Activated T-helper 2 cell treated with anti-CD3 and anti-CD28 coated beads, Interferon-gamma antibody, Interleukin-2, Interleukin-4, amounts not matched to agents 10 μg/mL and 5 μg/mL and 100 μg/mL, durations not matched to agents 14 hours and 24 hours and 36 hours (primary cell): ENCODE measurements around the gene RASSF5. TPM values are rescaled to one million over a fixed set of nuclear protein-coding genes. Genes with fewer than 3 reads are reported as not detected.

Experiments used
- DNase-seq: peaks from one replicate; pipeline ENCODE4 v3.0.0; 2021; ENCODE audit warnings: low spot score
- H3K27ac Mint-ChIP-seq: one replicate; pipeline ENCODE4 v1.8.0; 2021; ENCODE audit warnings: mixed read lengths
- H3K27me3 Mint-ChIP-seq: one replicate; pipeline ENCODE4 v1.8.0; 2021; ENCODE audit warnings: low read depth, mixed read lengths
- H3K36me3 Mint-ChIP-seq: one replicate; pipeline ENCODE4 v1.8.0; 2021; ENCODE audit warnings: low read depth, mixed read lengths
- H3K4me1 Mint-ChIP-seq: one replicate; pipeline ENCODE4 v1.8.0; 2021; ENCODE audit warnings: low read depth, mixed read lengths
- H3K4me3 Mint-ChIP-seq: one replicate; pipeline ENCODE4 v1.8.0; 2021; ENCODE audit warnings: low read depth, mild to moderate bottlenecking, moderate library complexity, mixed read lengths
- H3K9me3 Mint-ChIP-seq: one replicate; pipeline ENCODE4 v1.8.0; 2021; ENCODE audit warnings: mixed read lengths
- intact Hi-C: fragments of 100-400 bp; cut with micrococcal nuclease; formaldehyde crosslinking; loops from one replicate; pipeline ENCODE4 v1.15.1; 2023
- total RNA-seq: library from RNA; stranded (reverse); gene quantifications from 2 replicates; pipeline ENCODE4 v1.2.3, GENCODE V29; 2022

The RASSF5 gene
- total RNA-seq, 1 donor from 2014 or later, result 182 TPM

DNA sequence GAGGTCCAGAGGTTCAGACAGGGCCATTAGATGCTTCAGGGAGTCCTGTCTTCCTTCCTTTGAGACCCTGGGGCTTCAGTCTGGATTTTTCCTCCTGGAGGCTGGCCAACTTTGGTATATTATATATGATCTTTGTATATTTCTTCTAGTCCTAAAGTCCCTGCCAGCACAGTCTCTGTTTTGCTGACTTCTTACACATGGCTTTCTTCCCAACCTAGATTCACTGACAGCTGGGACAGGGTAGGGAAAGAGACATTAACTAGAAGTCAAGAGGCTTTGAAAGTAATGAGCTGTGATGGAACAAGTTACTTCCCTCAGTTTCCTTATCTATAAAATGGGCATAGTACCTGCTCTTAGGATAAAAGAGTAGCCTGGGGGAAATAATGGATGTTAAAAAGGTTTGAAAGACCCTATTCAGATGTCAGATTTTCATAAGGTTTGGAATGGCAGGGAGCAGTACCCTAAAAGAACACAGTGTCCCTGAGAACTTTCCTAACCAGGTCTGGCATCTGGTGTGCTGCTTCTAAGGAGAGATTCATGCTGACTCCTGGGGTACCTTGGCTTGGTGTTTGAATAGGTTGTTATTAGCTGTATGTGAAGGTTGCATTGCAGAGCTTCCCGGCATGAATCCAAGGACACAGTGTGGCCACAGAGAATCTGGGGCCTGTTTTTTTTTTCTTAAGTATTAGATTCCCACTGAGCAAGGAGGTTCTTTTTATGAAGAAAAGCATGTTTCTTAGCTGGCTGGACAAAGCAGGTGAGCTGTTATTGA is 47.6 kb downstream of the RASSF5 start:
- peaks cover 28% of the 10 kb centered on the region for H3K36me3 Mint-ChIP-seq
- intact Hi-C loops, result loop anchor here (5.0 kb wide), 1 partner anchor 127 kb away; the partner anchor contains the start of gene MAPKAPK2
- H3K4me1 Mint-ChIP-seq, result peaks cover 56% of the 10 kb centered on the region
- no peak for DNase-seq
- no peaks in the 10 kb centered on the region for H3K9me3 Mint-ChIP-seq
- peak overlapping the region; percentile 97 for H3K4me3 Mint-ChIP-seq
- H3K27ac Mint-ChIP-seq, result peak overlapping the region; percentile 92
- no peaks in the 10 kb centered on the region for H3K27me3 Mint-ChIP-seq

- intact Hi-C loops, result loop anchor here (5.0 kb wide), 1 partner anchor 127 kb away; the partner anchor contains the start of gene MAPKAPK2
- DNase-seq, result no peak
- Mint-ChIP-seq H3K36me3 (peaks cover 34% of the 10 kb centered on the region), H3K4me1 (peaks cover 59% of the 10 kb centered on the region), H3K27ac (peak overlapping the region; percentile 92), H3K9me3 (no peaks in the 10 kb centered on the region), H3K27me3 (no peaks in the 10 kb centered on the region), H3K4me3 (peak overlapping the region; percentile 97)
These were observed 48.2 kb downstream of the RASSF5 start for GRCh38 chr1:206555473-206555935.

DNA sequence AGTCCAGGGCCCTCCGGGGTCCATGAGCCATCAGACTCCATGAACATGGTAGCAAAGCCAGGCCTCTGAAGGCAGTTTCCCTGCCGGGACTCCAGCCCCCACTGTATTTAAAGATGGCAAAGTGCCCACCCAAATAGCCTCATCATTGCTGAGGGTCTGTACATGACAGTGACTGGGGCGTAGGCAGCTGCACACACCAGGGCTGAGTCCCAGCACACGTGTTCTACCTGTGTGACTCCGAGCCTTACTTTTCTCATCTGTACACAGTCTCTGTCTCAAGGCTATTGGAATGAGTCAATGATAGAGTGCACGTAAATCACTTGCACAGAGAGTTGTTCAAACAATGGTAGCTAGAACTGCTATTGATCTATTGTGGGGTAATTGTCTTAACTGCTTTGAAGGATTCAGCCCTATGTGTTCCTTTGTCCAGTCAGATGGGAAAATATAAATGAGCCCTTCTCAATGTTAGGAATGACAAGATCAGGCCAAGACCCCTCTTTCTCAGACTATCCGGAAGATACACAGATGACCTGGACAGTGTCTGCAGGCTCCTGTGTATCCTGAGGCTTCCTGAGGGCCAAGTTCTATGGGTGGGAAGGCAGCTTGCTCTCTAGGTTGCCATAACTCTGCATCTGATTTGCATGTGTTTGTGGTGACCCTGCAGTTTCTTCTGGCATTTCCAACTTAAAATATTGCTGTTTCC is 48.9 kb downstream of the RASSF5 start:
- intact Hi-C loops, result loop anchor here (1.0 to 5.0 kb wide), 5 partner anchors 8 to 126 kb away; partner anchors contain the start of genes MAPKAPK2 and RASSF5
- peaks cover 64% of the 10 kb centered on the region for H3K4me1 Mint-ChIP-seq
- H3K9me3 Mint-ChIP-seq, result no peaks in the 10 kb centered on the region
- DNase-seq, result no peak
- H3K4me3 Mint-ChIP-seq, result peak overlapping the region; percentile 97
- peak overlapping the region; percentile 92 for H3K27ac Mint-ChIP-seq
- peaks cover 41% of the 10 kb centered on the region for H3K36me3 Mint-ChIP-seq
- H3K27me3 Mint-ChIP-seq, result no peaks in the 10 kb centered on the region

GRCh38 chr1:206556750-206557635 is 49.7 kb downstream of the RASSF5 start:
- Mint-ChIP-seq H3K27ac (peak overlapping the region; percentile 95), H3K4me1 (peaks cover 65% of the 10 kb centered on the region), H3K36me3 (peaks cover 48% of the 10 kb centered on the region), H3K9me3 (no peaks in the 10 kb centered on the region), H3K4me3 (peak overlapping the region; percentile 97), H3K27me3 (no peaks in the 10 kb centered on the region)
- DNase-seq, result peak; percentile 89
- intact Hi-C loops, result loop anchor here (1.0 to 5.0 kb wide), 5 partner anchors 7 to 125 kb away; partner anchors contain the start of genes MAPKAPK2 and RASSF5

DNA sequence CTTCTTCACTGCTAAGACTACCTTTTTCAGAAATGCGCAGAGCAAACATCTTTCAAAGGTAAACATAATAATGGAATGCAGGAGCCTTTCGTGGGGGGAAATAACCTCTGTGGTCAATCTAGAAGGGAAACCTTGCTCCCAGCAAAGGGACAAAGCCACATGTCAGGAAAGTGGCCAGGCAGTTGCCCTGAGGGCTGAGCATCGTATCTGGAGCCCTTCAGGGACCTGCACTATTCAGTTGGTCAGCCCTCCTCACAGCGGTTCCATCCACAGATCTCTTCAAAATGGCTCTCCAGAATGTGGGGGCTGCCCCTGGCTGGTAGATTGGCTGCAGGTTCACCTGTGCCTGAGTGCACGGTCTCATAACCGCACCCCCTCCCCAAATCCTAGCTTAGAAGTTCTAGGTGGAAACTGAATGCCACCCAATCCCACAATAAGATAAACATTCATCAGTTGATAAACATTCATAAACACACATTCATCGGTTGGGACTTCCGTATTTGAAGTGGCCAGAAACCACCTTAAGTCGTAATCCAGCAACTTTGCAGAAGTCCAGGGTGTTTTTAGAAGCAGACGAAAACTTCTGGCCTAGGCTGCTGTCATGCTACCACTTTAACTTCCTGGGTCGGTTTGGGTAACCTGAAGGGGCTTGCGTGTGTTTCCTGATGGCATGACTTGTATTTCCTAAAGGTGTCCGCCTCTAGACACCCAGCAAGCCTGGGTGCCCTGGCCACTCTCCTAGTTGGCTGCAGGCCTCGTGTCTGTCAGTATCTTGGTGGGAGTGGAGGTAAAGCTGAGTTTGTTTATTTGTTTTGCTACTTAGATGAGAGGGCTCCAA is 50.5 kb downstream of the RASSF5 start:
- Mint-ChIP-seq H3K36me3 (peaks cover 54% of the 10 kb centered on the region), H3K27me3 (no peaks in the 10 kb centered on the region), H3K4me3 (peak overlapping the region; percentile 97), H3K27ac (peak overlapping the region; percentile 95), H3K9me3 (no peaks in the 10 kb centered on the region), H3K4me1 (peaks cover 66% of the 10 kb centered on the region)
- intact Hi-C loops, result loop anchor here (5.0 kb wide), 1 partner anchor 124 kb away; the partner anchor contains the start of gene MAPKAPK2
- no peak for DNase-seq

DNA sequence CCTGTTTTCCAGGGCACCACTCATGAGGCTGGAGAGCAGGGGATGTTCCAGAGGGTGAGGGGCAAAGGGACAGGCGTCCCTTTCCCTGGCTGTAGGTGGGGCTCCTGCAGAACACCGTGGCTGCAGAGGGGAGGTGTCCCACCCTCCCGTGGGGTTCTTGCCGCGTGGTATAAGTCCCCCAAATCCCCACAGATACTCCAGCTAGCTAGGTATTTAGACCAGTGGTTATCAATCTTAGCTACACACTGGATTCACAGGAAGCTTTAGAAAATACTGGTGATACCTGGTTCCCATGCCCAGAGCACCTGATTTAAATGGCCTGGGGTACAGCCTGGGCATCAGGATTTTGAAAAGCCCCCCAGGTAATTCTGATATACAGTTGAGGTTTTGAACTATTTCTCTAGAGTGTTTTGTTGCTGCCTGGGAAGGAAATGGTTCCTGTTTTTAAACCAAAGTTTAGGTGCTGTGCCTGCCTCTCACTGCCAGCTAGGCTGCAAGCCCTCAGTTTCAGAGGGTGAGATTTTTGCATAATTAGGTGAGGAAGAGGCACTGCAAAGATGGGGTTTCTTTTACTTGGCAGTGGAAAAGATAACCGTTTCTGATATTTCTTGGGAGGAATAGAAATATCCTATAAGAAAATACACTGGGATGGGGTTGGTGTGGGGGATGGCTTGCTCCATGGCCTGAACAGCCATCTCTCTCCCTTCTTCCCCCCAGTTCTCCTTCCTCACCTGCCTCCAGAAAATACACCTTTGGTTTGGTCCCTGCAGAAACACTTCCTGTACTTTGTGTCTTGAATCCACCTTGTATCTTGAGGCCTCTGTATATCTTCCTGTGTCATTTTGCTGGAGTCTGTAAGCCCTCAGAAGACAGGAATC is 51.7 kb downstream of the RASSF5 start:
- intact Hi-C loops, result loop anchor here (1.0 to 5.0 kb wide), 2 partner anchors 24 to 123 kb away; partner anchors contain the start of gene MAPKAPK2
- DNase-seq, result no peak
- peak overlapping the region; percentile 97 for H3K4me3 Mint-ChIP-seq
- peaks cover 66% of the 10 kb centered on the region for H3K36me3 Mint-ChIP-seq
- no peaks in the 10 kb centered on the region for H3K9me3 Mint-ChIP-seq
- peaks cover 70% of the 10 kb centered on the region for H3K4me1 Mint-ChIP-seq
- H3K27ac Mint-ChIP-seq, result peak overlapping the region; percentile 95
- no peaks in the 10 kb centered on the region for H3K27me3 Mint-ChIP-seq

DNA sequence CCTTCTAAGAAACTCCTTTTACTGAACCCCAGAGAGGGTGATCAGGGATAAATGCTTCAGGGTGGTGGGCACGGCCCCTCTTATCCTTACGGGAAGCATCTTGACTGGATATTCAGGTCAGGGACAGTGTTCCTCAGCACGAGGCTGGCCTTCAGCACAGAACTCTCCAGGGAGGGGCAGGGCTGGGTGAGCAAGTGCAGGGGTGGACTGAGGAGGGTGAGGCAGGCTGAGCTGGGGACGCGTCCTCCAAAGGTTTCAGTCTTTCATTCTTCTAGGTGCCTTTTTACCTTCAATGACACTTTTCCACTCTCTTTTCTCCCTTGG is 52.3 kb downstream of the RASSF5 start:
- Mint-ChIP-seq H3K4me1 (peaks cover 70% of the 10 kb centered on the region), H3K9me3 (no peaks in the 10 kb centered on the region), H3K4me3 (peak overlapping the region; percentile 97), H3K27ac (peak overlapping the region; percentile 95), H3K36me3 (peaks cover 72% of the 10 kb centered on the region), H3K27me3 (no peaks in the 10 kb centered on the region)
- intact Hi-C loops, result loop anchor here (1.0 to 5.0 kb wide), 2 partner anchors 24 to 123 kb away; partner anchors contain the start of gene MAPKAPK2
- no peak for DNase-seq

DNA sequence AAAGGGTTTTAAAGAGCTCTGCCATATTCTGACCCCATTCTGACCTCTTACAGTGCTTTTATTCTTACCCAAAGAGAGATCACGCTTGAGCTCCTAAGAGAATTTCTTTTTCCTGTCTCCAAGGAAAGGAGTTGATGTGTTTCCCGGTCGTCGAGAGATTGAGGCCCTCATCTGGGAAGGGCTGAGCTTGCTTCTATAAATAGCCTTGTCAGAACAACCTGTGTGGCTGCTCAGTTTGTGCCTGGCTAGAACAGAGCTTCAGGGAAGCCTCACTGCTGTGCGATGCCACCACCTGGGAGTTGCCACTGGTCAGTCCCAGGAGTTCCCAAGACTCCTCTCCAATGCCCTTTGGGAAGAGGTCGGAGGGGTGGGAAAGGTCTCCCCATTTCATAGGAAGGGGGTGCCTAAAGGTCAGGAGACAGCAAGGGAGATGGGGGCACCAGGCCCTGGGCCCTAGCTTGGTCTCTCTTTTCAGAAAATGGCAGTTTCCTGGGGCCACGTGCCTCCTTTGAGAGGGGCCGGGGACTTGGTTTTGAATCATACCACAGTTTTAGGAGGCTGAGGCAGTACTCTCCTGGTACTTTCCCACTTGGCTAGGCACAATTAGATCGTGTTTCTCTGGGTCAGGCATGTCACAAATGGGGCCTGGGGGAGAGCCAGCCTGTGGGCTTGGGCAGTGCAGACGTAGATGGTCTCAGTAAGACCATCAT is 52.8 kb downstream of the RASSF5 start:
- peak overlapping the region; percentile 95 for H3K27ac Mint-ChIP-seq
- DNase-seq, result no peak
- no peaks in the 10 kb centered on the region for H3K9me3 Mint-ChIP-seq
- H3K4me1 Mint-ChIP-seq, result peaks cover 70% of the 10 kb centered on the region
- H3K4me3 Mint-ChIP-seq, result peak overlapping the region; percentile 97
- intact Hi-C loops, result no loop called here
- H3K36me3 Mint-ChIP-seq, result peaks cover 77% of the 10 kb centered on the region
- no peaks in the 10 kb centered on the region for H3K27me3 Mint-ChIP-seq

DNA sequence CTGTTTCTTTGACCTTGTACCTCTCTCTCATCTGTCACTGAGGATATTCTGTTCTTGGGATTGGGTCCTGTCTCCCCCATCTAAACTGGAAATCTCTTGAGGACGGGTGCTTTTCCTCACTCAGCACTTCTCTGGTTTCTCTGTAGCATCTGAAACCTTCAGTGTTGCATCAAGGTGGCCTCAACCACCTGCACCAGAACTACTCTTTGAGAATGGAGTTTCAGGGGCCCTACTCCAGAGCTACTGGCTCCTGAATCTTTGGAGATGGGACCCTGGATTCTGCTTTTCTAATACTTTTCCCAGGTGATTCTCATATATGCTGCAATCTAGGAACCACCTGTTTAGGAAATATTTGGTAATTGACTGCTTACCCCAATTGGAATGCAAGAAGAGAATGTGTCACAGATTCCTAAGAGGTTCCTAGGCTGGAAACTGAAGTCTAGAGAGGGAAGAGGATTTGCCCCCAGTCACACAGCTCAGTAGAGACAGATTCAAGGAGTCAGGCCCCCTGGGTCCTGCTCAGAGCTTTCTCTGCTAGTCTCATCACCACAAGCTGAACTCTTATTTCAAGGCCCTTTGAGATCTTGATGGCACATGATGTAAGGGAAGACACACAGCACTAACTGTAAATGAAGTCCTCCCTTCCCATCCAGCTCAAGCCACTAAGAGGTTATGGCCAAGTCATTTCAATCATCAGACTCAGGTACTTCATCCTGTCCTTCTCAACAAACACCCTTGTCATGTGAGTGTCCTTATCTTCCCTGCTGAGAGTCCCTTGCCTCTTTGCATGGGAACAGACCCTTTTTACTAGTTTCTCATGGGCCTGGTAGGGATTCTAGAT is 56.3 kb downstream of the RASSF5 start:
- no peak for DNase-seq

GRCh38 chr1:206565995-206566394 is 58.7 kb downstream of the RASSF5 start:
- H3K4me3 Mint-ChIP-seq, result peak overlapping the region; percentile 67
- H3K9me3 Mint-ChIP-seq, result no peaks in the 10 kb centered on the region
- peak overlapping the region; percentile 91 for H3K27ac Mint-ChIP-seq
- H3K36me3 Mint-ChIP-seq, result peaks cover 94% of the 10 kb centered on the region
- intact Hi-C loops, result no loop called here
- peaks cover 89% of the 10 kb centered on the region for H3K4me1 Mint-ChIP-seq
- no peaks in the 10 kb centered on the region for H3K27me3 Mint-ChIP-seq
- no peak for DNase-seq

More for the DNA sequence above, 56.3 kb downstream of the RASSF5 start:
- no peaks in the 10 kb centered on the region for H3K27me3 Mint-ChIP-seq
- H3K36me3 Mint-ChIP-seq, result peaks cover 97% of the 10 kb centered on the region
- peak overlapping the region; percentile 91 for H3K27ac Mint-ChIP-seq
- peak overlapping the region; percentile 67 for H3K4me3 Mint-ChIP-seq
- no peaks in the 10 kb centered on the region for H3K9me3 Mint-ChIP-seq
- intact Hi-C loops, result loop anchor here (1.0 to 2.0 kb wide), 3 partner anchors 7 to 19 kb away; no protein-coding TSS in a partner anchor
- peaks cover 89% of the 10 kb centered on the region for H3K4me1 Mint-ChIP-seq
